ENCODE results near the gene MDM4.

MDM4 gene

GRCh38 chr1:204600968-204601367, 84.8 kb downstream of the MDM4 start:
- no peaks in the 10 kb centered on the region for H3K27me3 ChIP-seq (ENCODE audit: control insufficient read depth, insufficient read depth, low read length)
- H3K4me1 ChIP-seq (ENCODE audit: control insufficient read depth, insufficient read depth, low read length), result peaks cover 25% of the 10 kb centered on the region

GRCh38 chr1:204602111-204602579, 85.9 kb downstream of the MDM4 start:
- H3K4me3 ChIP-seq (ENCODE audit: low read depth, low read length), result no peak overlapping the region
- no peaks in the 10 kb centered on the region for H3K9me3 ChIP-seq (ENCODE audit: control insufficient read depth, insufficient read depth, low read depth, low read length)
- no peaks in the 10 kb centered on the region for H3K27me3 ChIP-seq (ENCODE audit: control insufficient read depth, insufficient read depth, low read length)
- no peaks in the 10 kb centered on the region for H3K36me3 ChIP-seq (ENCODE audit: control insufficient read depth, insufficient read depth, low read length)
- no peak overlapping the region for H3K9ac ChIP-seq (ENCODE audit: low read length)
- no peak overlapping the region for H3K27ac ChIP-seq (ENCODE audit: low read depth, low read length)
- peaks cover 25% of the 10 kb centered on the region for H3K4me1 ChIP-seq (ENCODE audit: control insufficient read depth, insufficient read depth, low read length)

More at GRCh38 chr1:204600968-204601367, 84.8 kb downstream of the MDM4 start:
- no peak overlapping the region for H3K4me3 ChIP-seq (ENCODE audit: low read depth, low read length)
- no peaks in the 10 kb centered on the region for H3K36me3 ChIP-seq (ENCODE audit: control insufficient read depth, insufficient read depth, low read length)
- H3K9ac ChIP-seq (ENCODE audit: low read length), result no peak overlapping the region
- no peak overlapping the region for H3K27ac ChIP-seq (ENCODE audit: low read depth, low read length)
- H3K9me3 ChIP-seq (ENCODE audit: control insufficient read depth, insufficient read depth, low read depth, low read length), result no peaks in the 10 kb centered on the region

GRCh38 chr1:204602871-204603542, 86.8 kb downstream of the MDM4 start:
- Histone ChIP-seq H3K27me3 (ENCODE audit: control insufficient read depth, insufficient read depth, low read length) (0 out of 2 replicates have a peak, but pooled peaks cover 3% of the 10 kb centered on the region), H3K9ac (ENCODE audit: low read length) (no peak overlapping the region), H3K36me3 (ENCODE audit: control insufficient read depth, insufficient read depth, low read length) (no peaks in the 10 kb centered on the region), H3K4me3 (ENCODE audit: low read depth, low read length) (no peak overlapping the region), H3K9me3 (ENCODE audit: control insufficient read depth, insufficient read depth, low read depth, low read length) (no peaks in the 10 kb centered on the region), H3K27ac (ENCODE audit: low read depth, low read length) (no peak overlapping the region), H3K4me1 (ENCODE audit: control insufficient read depth, insufficient read depth, low read length) (peaks cover 25% of the 10 kb centered on the region)

- no peak overlapping the region for H3K27ac ChIP-seq (ENCODE audit: low read depth, low read length)
- no peaks in the 10 kb centered on the region for H3K36me3 ChIP-seq (ENCODE audit: control insufficient read depth, insufficient read depth, low read length)
- 0 out of 2 replicates have a peak, but pooled peaks cover 4% of the 10 kb centered on the region for H3K27me3 ChIP-seq (ENCODE audit: control insufficient read depth, insufficient read depth, low read length)
- H3K4me3 ChIP-seq (ENCODE audit: low read depth, low read length), result no peak overlapping the region
- peaks cover 14% of the 10 kb centered on the region for H3K4me1 ChIP-seq (ENCODE audit: control insufficient read depth, insufficient read depth, low read length)
- H3K9me3 ChIP-seq (ENCODE audit: control insufficient read depth, insufficient read depth, low read depth, low read length), result no peaks in the 10 kb centered on the region
- H3K9ac ChIP-seq (ENCODE audit: low read length), result no peak overlapping the region
These were observed 89.6 kb downstream of the MDM4 start for GRCh38 chr1:204605791-204606190.

All from HUES6 (cell line).